ENCODE data around the gene MRPS31. TPM values are rescaled to one million over a fixed set of nuclear protein-coding genes. Genes with fewer than 3 reads are reported as not detected.

MRPS31 gene
- total and polyA plus RNA-seq, 11 donors = 21.9 to 62.7 (median 29.1) TPM

GRCh38 chr13:40764587-40765403 lies 6.2 kb downstream of the MRPS31 start:
- no peak for TF ChIP-seq POLR2A (IDR thresholded peaks at IDR 0.05)
- TF ChIP-seq, protein P1, sequence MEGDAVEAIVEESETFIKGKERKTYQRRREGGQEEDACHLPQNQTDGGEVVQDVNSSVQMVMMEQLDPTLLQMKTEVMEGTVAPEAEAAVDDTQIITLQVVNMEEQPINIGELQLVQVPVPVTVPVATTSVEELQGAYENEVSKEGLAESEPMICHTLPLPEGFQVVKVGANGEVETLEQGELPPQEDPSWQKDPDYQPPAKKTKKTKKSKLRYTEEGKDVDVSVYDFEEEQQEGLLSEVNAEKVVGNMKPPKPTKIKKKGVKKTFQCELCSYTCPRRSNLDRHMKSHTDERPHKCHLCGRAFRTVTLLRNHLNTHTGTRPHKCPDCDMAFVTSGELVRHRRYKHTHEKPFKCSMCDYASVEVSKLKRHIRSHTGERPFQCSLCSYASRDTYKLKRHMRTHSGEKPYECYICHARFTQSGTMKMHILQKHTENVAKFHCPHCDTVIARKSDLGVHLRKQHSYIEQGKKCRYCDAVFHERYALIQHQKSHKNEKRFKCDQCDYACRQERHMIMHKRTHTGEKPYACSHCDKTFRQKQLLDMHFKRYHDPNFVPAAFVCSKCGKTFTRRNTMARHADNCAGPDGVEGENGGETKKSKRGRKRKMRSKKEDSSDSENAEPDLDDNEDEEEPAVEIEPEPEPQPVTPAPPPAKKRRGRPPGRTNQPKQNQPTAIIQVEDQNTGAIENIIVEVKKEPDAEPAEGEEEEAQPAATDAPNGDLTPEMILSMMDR (IDR thresholded peaks at IDR 0.05) = no peak
- Histone ChIP-seq H3K36me3 (peaks cover 0 to 51% (median 33%) of the 10 kb centered on the region in 9 donors), H3K27ac (no peak overlapping the region), H3K9me3 (no peaks in the 10 kb centered on the region), H3K4me3 (no peak overlapping the region), H3K27me3 (no peaks in the 10 kb centered on the region), H3K4me1 (peaks cover 0 to 27% (median 8%) of the 10 kb centered on the region in 12 donors)
- intact Hi-C loops (cut with DNase I) = no loop called here
- DNase-seq (no peak), ATAC-seq (no peak)
- 77 to 83% (median 80%) methylated on average over 3 of the region's 3 CpGs for WGBS, 4 donors

DNA sequence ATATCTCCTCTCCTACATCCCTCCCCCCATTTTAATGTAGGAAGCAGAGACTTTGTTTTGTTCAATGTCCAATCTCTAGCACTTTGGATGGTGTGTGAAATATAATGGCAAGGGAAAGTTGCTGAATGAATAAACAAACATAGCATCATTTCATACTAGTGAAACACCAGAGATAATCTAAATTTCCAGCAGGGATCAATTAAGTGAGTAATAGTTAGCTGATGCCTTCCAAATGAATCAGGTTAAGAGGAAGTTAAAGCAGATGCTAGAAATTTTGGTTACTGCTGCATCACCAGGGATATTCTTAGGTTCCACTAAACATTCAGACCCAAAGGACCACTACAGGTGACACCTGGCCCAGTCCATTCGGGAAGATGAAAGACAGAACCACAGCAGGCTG lies 8.1 kb downstream of the MRPS31 start:
- 73 to 88% (median 81%) methylated on average over 1 of the region's 1 CpG for WGBS, 4 donors
- ATAC-seq (no peak), DNase-seq (no peak)
- intact Hi-C loops (cut with DNase I) = no loop called here
- no peak for TF ChIP-seq POLR2A (IDR thresholded peaks at IDR 0.05)
- TF ChIP-seq, protein P1 (IDR thresholded peaks at IDR 0.05) = no peak
- Histone ChIP-seq H3K36me3 (peaks cover 0 to 70% (median 53%) of the 10 kb centered on the region in 9 donors), H3K27me3 (no peaks in the 10 kb centered on the region), H3K4me1 (peaks cover 0 to 17% (median 3%) of the 10 kb centered on the region in 12 donors), H3K4me3 (no peak overlapping the region), H3K9me3 (no peaks in the 10 kb centered on the region), H3K27ac (no peak overlapping the region)

DNA sequence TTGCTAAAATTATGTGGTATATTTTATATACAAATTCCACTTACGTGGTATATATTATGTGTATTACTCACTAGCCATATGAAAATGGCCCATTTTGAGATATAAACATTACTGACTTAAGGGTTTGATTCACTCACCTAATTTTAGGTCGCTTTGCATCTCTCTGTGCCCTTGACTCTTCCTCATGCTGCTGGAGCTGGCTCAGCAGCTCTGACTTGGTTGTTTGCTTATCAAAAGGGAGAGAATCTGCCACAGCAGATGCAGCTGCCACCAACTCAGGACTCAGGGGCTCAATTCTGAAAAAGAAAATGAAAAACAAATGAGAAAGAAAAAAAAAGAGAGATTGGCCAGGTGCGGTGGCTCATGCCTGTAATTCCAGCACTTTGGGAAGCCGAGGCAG lies 12.2 kb downstream of the MRPS31 start:
- ATAC-seq (no peak), DNase-seq (no peak)
- peaks cover 0 to 5% (median 0%) of the 10 kb centered on the region in 12 donors for H3K4me1 ChIP-seq
- no peak for TF ChIP-seq POLR2A (IDR thresholded peaks at IDR 0.05)
- TF ChIP-seq, protein P1 (IDR thresholded peaks at IDR 0.05) = no peak
- no peaks in the 10 kb centered on the region for H3K9me3 ChIP-seq
- intact Hi-C loops (cut with DNase I) = no loop called here
- H3K4me3 ChIP-seq = no peak overlapping the region
- H3K27me3 ChIP-seq = no peaks in the 10 kb centered on the region
- no peak overlapping the region for H3K27ac ChIP-seq
- H3K36me3 ChIP-seq = peaks cover 0 to 91% (median 62%) of the 10 kb centered on the region in 9 donors
- 95 to 99% (median 96%) methylated on average over 4 of the region's 4 CpGs for WGBS, 4 donors

DNA sequence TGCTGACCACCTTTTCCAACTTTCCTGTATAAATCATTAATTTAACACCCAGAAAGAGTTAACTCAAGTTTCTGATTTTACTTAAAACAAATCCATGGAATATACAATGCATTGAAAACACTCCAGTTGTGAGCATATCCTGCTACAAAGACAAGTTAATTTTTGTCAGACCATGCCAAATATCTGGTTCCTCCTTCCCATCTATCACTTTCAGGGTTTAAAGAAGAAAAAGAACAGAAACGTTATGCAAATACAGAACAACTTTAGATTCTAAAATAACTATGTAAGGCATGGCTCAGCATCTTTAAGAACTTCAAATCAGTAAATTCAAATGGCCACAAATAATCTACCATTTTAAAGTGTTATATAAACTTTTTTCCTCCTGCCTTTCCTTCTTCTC lies 14.9 kb downstream of the MRPS31 start:
- no peak for ATAC-seq
- WGBS, 4 donors = 57 to 69% (median 63%) methylated on average over 1 of the region's 1 CpG

More for the DNA sequence above, 14.9 kb downstream of the MRPS31 start:
- no peaks in the 10 kb centered on the region for H3K27me3 ChIP-seq
- H3K4me3 ChIP-seq = no peak overlapping the region
- H3K36me3 ChIP-seq = peaks cover 0 to 100% (median 83%) of the 10 kb centered on the region in 9 donors
- H3K27ac ChIP-seq = no peak overlapping the region
- no peak for DNase-seq
- no peaks in the 10 kb centered on the region for H3K4me1 ChIP-seq
- TF ChIP-seq, protein P1 (IDR thresholded peaks at IDR 0.05) = no peak
- no peak for TF ChIP-seq POLR2A (IDR thresholded peaks at IDR 0.05)
- no peaks in the 10 kb centered on the region for H3K9me3 ChIP-seq
- intact Hi-C loops (cut with DNase I) = no loop called here

Data from heart left ventricle (tissue), 16 donors.